NCI-H2029 treated with DMSO at 0.1 percent for 48 hours (cell line): ENCODE measurements around the gene ATP7B.

Experiments
- DNase-seq: peaks from one replicate; lab custom pipeline; 2025; lab: John Stamatoyannopoulos, UW

ATP7B gene

GRCh38 chr13:51950722-51951121, 60.5 kb downstream of the ATP7B start:
- no peak for DNase-seq

DNA sequence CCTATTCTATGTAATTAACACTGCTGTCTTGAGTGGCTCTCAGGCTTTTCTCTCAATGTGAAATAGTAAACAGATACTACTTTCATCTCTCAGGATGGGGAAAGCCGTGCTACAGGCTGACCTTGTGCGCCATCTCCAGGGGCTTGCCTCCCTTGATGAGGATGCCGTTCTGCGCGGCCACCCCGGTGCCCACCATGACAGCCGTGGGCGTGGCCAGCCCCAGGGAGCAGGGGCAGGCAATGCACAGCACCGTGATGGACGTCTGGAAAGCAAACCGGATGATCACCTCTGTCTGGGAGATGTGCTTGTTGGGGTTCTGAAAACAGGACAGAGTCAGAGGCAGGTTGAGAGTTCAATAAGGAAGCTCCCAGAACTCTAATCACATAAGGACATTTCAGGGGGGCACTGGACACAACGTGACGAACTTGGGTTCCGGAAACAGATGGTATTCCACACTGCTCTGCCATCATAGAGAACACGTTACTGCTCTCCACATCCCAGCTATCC, 65.0 kb downstream of the ATP7B start:
- no peak for DNase-seq

GRCh38 chr13:51945149-51945548, 66.1 kb downstream of the ATP7B start:
- no peak for DNase-seq

DNA sequence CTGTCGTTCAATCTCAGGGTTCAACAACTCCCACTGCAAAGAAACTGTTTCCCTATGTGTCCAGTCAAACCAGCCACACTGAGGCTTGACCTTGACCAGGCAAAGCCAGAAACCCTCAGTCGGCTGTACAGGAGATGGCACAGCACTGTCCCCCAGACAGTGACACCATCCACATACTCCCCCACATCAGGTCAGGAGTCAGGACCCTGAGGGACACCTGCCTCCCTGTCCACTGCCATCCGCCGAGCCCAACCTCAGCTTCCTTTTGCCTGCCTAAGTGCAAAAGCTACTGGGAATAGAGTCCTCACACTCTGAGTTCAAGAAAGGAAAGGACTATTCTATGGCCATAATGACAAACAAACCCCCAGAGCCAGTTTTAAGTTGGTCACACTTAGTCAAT, 66.8 kb downstream of the ATP7B start:
- no peak for DNase-seq

- DNase-seq = no peak
Measured at GRCh38 chr13:51943721-51944120, 67.5 kb downstream of the ATP7B start.

GRCh38 chr13:51942189-51942588, 69.1 kb downstream of the ATP7B start:
- no peak for DNase-seq

DNA sequence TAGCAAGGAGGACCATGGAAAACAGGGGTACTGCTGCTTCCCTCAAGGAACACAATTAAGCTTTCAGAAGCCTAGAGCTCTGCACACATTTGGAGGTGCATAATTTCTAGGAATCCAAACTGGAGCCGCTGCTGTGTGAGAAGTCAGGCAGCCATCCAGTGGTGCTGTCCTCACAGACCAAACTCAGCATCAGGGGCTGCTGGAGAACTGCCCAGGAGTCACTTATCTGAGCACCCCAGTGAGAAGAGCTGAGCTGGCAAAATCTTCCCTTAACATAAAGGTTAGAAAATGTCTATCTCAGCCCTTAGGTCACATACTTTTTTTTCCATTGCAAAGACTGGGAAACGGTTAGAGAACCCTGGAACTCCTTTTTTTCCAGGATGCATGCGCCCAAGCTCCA, 72.8 kb downstream of the ATP7B start:
- DNase-seq = no peak

- DNase-seq = no peak
Measured at GRCh38 chr13:51937320-51938290, 73.6 kb downstream of the ATP7B start.

DNA sequence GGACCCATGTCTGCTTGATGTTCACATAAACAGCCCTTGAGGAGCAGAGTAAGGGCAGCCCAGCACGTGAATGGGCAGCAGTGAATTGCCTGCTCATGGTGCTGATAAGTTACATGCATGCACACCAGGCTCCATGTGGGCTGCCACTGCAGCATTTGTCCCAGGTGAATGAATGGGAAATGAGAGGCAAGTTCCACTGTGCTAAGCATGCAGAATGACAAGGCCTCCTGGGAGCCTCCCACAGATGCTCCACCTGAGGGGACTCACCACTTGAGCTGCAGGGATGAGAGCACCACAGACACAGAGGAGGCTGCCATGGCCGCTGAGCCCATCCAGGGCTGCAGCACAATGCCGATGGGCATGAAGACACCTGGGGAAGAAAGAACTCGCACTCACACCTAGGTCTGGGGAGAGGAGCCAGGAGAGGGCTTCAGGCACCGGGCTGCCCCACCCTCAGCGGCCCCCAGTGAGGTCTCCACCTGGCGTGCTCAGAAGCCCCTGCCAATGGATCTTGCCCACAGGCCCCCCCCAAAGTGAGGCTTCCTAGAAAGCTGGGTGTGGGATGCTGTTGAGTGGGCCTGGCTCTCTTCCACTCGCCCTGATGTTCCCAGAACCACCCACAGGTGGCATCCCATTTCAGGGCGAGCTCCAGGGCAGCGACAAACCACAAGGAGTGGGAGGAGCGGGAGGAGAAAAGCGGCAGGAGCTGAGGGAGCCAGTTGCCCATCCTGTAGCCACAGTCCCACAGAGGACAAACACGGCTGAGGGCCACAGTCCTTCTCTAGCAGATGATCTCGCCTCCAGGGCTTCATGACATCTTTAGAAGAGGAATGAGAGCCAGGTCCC, 75.7 kb downstream of the ATP7B start:
- no peak for DNase-seq

DNA sequence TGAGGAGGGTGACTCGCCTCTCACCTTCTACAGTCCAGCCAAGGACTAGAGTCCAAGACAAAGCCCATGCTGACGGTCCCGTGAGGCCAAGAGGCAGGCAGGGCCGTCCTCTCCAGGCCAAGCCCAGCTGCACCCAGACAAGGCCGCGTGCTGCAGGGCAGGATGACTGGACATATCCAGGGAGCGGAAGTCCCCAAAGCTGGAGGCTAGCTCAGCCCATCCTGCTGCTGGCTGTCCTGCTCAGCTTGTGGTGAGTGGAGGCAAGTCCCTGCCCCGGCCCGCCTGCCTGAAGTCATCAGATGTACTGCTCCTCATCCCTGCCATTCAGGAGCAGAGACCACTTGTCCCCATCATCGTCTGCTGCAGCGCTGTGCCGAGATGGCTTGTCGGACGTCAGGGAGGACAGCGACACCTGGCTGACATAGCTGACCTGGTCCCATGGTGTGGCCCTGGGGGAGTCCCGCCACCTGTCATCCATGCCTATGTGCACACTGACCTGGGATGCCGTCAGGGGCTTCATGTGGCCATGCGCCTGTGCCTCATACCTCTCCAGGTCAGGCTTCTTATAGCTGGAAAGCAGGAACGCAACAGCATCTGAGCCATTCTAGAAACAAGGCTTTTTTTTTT, 76.7 kb downstream of the ATP7B start:
- no peak for DNase-seq

GRCh38 chr13:51933466-51934058, 77.7 kb downstream of the ATP7B start:
- no peak for DNase-seq

DNA sequence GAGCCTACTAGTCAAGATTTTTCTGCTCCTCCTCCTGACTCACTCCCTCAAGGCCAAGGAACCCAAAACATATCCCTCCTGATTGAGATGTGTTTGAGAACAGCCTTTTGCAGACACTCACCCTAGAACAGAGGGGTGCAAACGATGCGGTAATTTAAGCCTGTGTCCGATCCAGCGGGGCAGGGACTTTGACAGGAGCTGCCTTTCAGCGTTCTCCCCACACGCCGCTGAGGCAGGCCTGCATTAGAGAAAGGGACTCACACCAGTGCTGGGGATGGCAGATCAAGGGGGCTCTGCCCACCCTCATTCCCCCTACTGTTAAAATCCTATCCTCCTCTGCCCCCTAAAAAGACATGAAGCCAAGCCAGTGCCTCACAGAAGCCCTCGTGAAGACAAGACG, 79.0 kb downstream of the ATP7B start:
- no peak for DNase-seq

GRCh38 chr13:51931606-51932005, 79.6 kb downstream of the ATP7B start:
- DNase-seq = no peak

DNA sequence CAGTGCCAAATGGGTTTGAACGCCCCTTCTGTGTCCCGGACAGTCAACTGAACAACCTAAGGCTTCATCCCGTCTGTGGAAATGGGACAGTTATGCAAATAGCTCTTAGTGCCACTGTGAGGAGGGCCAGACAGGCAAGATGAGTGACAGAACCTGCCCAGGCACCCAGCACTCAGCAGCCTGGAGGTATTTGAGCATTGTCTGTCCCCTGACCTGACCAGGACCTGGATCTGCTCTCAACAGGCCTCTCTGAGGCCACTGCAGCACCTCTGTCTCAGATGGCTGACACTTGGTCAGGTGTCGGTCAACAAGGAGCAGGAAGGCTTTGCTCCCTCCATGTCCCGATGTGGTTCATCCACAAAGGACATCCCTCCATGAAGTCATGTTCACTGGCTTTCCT, 81.6 kb downstream of the ATP7B start:
- no peak for DNase-seq

DNA sequence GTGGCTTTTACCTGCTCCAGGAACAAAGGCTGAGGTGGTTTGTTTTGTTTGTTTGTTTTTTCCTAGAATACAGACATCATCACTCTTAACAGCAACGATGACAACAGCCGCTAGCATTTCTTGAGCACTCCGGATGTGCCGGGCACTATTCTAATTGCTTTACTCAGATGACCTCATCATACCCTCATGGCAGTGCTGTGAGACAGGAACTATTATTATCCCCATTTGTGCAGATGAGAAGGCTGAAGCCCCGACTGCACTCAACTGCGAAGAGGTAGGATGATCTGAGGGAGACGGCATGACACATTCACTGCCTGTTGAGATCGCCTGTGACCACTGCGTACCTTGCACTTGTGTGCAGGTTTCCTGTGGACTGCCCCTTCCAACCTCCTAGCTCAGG, 83.0 kb downstream of the ATP7B start:
- peak; percentile 28 for DNase-seq

DNA sequence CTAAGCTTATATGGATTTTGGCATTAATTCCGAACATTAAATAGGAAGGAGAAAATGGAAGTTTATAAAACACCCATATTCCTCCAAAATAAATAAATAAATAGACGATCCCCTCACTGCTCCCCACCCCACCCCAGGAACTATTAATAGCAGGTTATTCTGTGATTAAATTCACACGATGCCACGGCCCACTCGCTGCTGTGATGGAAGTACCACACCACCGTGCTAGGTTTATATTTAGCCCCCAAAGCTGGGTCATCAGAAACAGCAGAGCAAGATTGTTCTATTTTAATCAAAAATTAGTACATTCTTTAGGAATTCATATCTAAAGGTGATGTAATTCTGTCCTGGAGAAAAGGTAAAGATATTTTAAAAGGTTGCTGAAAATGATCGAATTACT, 84.1 kb downstream of the ATP7B start:
- no peak for DNase-seq

DNA sequence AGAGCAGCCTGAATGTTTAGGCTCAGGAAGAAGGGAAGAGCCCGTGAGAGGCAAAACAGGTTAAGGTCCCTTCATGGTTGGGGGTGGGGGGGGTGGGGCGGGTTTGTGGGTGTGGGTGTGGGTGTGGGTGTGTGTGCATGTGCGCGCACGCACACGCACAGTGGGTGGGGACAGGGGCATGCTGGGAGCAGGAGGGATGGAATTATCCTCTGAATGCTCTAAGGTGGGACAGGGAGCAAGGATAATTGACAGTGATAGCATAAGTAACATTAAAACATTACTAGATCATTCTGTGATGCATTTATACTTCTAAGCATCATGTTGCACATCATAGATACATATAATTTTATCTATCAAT, 84.7 kb downstream of the ATP7B start:
- no peak for DNase-seq

- no peak for DNase-seq
Measured at GRCh38 chr13:51925865-51926527, 85.3 kb downstream of the ATP7B start.

GRCh38 chr13:51924756-51925544, 86.3 kb downstream of the ATP7B start:
- no peak for DNase-seq

DNA sequence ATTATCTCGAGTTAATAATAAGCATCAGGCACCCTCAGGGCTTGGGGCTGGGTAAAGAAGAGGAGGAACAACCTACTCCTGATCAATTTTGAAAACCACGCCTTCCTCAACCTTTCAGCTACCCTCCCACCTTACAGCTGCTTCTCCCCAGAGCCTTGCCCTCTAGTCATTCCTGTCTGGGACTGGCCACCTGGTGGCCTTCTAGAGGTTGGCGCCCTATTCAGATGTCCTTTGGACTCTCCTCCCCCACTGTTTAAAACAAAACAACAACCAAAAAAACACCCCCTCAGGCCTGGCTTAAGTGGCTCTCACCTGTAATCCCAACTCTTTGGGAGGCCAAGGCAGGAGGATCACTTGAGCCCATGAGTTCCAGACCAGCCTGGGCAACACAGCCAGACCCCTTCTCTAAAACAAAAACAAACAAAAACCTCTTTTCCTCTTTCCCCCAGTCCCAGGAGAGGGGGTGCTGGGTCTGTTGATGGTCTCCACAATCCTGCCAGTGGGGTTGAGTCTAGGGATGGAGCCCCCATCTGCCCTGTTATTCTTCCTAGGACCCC, 87.2 kb downstream of the ATP7B start:
- no peak for DNase-seq
